ENCODE measurements around the gene CHPF.

The CHPF gene

DNA sequence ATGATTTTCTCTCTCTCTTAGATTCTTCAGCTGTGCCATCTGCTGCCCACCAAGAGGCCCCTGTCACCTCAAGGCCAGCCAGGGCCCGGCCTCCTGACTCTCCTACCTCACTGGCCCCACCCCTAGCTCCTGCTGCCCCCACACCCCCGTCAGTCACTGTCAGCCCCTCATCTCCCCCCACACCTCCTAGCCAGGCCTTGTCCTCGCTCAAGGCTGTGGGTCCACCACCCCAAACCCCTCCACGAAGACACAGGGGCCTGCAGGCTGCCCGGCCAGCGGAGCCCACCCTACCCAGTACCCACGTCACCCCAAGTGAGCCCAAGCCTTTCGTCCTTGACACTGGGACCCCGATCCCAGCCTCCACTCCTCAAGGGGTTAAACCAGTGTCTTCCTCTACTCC lies 54.3 kb downstream of the CHPF start:
- TF ChIP-seq, protein P1, sequence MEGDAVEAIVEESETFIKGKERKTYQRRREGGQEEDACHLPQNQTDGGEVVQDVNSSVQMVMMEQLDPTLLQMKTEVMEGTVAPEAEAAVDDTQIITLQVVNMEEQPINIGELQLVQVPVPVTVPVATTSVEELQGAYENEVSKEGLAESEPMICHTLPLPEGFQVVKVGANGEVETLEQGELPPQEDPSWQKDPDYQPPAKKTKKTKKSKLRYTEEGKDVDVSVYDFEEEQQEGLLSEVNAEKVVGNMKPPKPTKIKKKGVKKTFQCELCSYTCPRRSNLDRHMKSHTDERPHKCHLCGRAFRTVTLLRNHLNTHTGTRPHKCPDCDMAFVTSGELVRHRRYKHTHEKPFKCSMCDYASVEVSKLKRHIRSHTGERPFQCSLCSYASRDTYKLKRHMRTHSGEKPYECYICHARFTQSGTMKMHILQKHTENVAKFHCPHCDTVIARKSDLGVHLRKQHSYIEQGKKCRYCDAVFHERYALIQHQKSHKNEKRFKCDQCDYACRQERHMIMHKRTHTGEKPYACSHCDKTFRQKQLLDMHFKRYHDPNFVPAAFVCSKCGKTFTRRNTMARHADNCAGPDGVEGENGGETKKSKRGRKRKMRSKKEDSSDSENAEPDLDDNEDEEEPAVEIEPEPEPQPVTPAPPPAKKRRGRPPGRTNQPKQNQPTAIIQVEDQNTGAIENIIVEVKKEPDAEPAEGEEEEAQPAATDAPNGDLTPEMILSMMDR (conservative IDR thresholded peaks at IDR 0.05) = no peak
- no peak overlapping the region for H3K27ac ChIP-seq
